Fibroblast of mammary gland (primary cell): Measurements from ENCODE around the gene SLC7A9.

Experiments used
- DNase-seq: peaks from one replicate; pipeline ENCODE4 v3.0.0-alpha.2; 2010; ENCODE audit warnings: low read depth
- H3K4me3 ChIP-seq: 2 replicates; pipeline ENCODE4 v1.5.1; 2011; ENCODE audit warnings: low read depth, mild to moderate bottlenecking, low read length, moderate library complexity; ENCODE audit not compliant: control insufficient read depth
- TF ChIP-seq, protein P1 (sequence below): conservative IDR thresholded peaks from 2 replicates; pipeline ENCODE4 v1.5.1; 2011; ENCODE audit warnings: low read depth, low read length, inconsistent platforms; ENCODE audit not compliant: control insufficient read depth, insufficient read depth

The SLC7A9 gene

DNA sequence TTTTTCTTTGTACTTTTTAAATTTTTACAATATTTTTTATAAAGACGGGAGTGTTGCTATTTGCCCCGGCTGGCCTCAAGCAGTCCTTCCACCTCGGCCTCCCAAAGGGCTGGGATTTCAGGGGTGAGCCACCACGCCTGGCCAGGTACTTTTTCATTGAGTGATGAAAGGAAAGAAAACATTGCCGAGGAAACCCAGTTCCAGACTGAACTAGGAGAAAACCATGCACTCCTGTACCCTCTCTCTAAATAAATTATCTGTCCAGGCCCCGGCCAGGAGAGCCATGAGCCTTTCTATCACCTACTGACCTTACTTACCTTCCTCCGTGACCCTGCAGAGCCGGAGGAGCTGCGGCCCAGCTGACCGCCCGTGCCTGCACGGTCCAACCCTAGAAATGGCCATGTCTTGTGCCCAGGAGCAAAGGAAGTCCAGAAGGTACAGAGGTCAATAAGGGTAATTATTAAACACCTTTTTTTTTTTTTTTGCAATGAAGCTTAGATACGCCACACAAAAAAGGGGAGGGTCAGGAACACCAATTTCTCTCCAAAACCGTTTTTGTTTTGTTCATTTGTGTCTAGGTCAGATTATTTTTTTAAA, at the start of gene SLC7A9:
Gene SLC7A9, minus strand, starts transcription at position 399 of the 597 bp plus-strand sequence. CDS start 1,233 bp downstream, outside the sequence.
- TF ChIP-seq, protein P1, sequence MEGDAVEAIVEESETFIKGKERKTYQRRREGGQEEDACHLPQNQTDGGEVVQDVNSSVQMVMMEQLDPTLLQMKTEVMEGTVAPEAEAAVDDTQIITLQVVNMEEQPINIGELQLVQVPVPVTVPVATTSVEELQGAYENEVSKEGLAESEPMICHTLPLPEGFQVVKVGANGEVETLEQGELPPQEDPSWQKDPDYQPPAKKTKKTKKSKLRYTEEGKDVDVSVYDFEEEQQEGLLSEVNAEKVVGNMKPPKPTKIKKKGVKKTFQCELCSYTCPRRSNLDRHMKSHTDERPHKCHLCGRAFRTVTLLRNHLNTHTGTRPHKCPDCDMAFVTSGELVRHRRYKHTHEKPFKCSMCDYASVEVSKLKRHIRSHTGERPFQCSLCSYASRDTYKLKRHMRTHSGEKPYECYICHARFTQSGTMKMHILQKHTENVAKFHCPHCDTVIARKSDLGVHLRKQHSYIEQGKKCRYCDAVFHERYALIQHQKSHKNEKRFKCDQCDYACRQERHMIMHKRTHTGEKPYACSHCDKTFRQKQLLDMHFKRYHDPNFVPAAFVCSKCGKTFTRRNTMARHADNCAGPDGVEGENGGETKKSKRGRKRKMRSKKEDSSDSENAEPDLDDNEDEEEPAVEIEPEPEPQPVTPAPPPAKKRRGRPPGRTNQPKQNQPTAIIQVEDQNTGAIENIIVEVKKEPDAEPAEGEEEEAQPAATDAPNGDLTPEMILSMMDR = no peak
- H3K4me3 ChIP-seq = no peak within 1 kb of the TSS
- DNase-seq = no peak

DNA sequence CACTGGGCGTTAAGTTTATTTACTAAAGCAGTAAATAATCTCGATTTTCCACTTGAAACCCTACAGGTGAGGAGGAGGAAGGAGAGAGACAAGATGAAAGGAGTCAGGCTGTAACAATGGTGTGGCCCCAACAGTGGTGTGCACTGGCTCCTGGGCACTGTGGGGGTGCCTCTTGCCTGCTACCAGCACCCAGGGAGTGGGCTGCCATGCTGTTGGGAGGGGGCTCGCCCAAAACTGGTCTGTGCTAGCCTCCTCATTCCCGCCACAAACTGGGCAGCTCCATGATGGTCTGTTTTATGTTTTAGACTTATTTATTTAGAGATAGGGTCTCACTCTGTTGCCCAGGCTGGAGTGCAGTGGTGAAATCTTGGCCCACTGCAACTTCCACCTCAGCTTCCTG, 49.8 kb upstream of the SLC7A9 start:
- H3K4me3 ChIP-seq = no peak overlapping the region
- TF ChIP-seq, protein P1 = no peak
- DNase-seq = no peak

DNA sequence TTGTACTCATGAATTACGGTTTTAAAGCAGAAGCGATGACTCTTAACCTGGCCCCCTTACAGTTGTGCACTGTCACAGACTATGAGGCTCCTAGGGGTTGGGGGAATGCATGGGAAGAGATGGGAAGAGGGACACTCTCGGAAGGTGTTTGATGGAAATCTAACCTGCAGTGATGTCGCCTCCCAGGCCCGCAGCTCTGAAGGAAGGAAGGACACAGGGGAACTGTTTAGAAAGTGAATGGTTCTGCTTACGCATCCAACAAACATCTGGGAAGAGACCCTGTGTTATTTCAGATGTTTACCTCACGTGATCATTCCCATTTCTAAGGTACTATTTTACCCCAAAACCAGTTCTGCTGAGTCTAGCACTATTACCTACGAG, 48.0 kb upstream of the SLC7A9 start:
- TF ChIP-seq, protein P1 = no peak
- DNase-seq = no peak
- no peak overlapping the region for H3K4me3 ChIP-seq

DNA sequence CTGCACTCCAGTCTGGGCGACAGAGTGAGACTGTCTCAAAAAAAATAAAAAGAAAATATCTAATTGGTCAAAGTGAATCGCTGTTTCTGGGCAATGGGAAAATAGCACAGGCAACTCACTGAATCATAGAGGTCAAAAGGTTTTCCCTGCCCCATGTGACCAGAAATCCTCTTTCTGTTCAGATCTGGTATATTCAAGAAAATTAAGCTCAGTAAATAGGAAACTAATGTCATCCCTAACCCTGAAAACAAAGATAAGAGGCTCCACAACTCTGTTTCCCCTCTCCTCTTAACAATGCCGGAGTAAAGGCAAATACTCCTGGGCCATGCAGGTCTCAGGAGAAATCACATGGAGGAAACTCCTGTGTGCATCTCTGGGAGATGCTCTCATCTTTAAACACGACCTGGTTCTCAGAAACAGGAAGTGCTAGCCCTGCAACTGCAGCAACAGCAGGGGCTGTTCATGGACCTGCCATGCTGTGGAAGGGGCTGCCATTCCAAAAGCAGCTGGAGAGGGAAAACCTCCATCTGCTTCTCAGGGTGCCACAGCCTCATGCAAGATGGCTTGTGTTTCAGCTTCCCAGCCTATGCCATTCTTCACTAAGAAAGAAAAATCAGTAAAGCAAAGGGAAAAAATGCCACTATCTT, 47.5 kb upstream of the SLC7A9 start:
- TF ChIP-seq, protein P1 = no peak
- DNase-seq = peak; percentile 16
- no peak overlapping the region for H3K4me3 ChIP-seq

DNA sequence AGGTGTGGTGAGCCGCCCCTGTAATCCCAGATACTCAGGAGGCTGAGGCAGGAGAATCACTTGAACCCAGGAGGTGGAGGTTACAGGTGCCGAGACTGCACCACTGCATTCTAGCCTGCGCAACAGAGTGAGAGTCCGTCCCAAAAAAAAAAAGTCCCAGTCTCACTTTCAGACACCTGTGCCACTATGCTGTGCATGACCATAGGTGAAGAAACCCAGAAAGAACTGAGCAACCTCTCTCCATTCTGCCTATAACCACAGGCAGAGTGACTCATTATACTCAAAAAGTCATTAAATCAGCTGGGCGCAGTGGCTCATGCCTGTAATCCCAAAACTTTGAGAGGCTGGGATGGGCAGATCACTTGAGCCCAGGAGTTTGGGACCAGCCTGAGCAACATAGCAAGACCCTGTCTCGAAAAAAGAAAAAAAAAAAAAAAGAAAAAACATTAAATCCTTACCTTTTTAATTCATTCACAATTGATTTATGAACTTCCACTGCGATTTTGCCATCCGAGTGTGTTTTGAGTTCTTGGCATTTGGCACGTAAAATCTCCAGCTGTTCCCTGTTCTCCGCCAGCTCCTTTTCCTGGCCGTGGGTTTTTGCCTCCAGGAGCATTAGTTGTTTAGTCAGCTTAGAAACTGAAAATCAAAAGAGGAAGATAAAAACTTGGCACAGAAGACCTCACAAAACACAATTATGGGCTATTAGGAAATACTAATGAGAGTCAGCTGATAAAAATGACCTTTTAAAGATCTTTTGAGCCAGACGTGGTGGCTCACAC, 45.5 kb upstream of the SLC7A9 start:
- DNase-seq = peak; percentile 8
- H3K4me3 ChIP-seq = no peak overlapping the region
- TF ChIP-seq, protein P1 = no peak

DNA sequence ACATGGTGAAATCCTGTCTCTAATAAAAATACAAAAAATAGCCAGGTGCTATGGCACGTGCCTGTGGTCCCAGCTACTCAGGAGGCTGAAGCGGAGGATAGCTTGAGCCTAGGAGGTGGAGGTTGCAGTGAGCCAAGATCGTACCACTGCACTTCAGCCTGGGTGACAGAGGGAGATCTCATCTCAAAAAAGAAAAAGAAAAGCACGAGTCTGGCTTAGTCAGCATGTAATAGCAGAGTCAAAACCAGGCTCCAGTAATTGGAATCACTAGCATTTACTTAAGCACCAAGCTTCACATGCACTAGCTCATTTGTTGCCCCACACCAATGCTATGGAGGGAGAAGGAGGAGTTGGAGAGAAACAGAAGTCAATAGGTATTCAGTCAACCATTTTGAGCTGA, 41.9 kb upstream of the SLC7A9 start:
- TF ChIP-seq, protein P1 = no peak
- H3K4me3 ChIP-seq = no peak overlapping the region
- DNase-seq = no peak
